WTC11 (cell line): ENCODE data around the gene VAC14.

Experiments used
- ESRRA ChIP-seq: sonication (generic); formaldehyde crosslinking; IDR thresholded peaks from 2 replicates; pipeline ENCODE4 v1.8.1; 2022; ENCODE audit warnings: mild to moderate bottlenecking, missing genetic modification reagents, borderline replicate concordance
- JAZF1 ChIP-seq: fragments of 250-450 bp; sonication (Bioruptor Pico); IDR thresholded peaks from 2 replicates; pipeline ENCODE4 v1.9.0; 2021; ENCODE audit warnings: moderate library complexity, mild to moderate bottlenecking, inconsistent platforms
- NR1H2 ChIP-seq: sonication (generic); formaldehyde crosslinking; IDR thresholded peaks from 2 replicates; pipeline ENCODE4 v1.9.0; 2021; ENCODE audit warnings: mild to moderate bottlenecking, moderate library complexity, missing genetic modification reagents
- ZNF317 ChIP-seq: sonication (generic); formaldehyde crosslinking; IDR thresholded peaks from 2 replicates; pipeline ENCODE4 v1.8.1; 2023; ENCODE audit warnings: low read depth, mild to moderate bottlenecking, moderate library complexity, missing genetic modification reagents, borderline replicate concordance
- TF ChIP-seq, protein P1 (sequence below): sonication (generic); formaldehyde crosslinking; IDR thresholded peaks from 2 replicates; pipeline ENCODE4 v1.8.0; 2022; ENCODE audit warnings: missing genetic modification reagents
- TF ChIP-seq, protein P2 (sequence below): fragments of 250-450 bp; sonication (Bioruptor Pico); IDR thresholded peaks from 2 replicates; pipeline ENCODE4 v2.1.2; 2022; ENCODE audit warnings: mild to moderate bottlenecking, moderate library complexity
- TF ChIP-seq, protein P3 (sequence below): fragments of 200-600 bp; IDR thresholded peaks from 2 replicates; pipeline ENCODE4 v1.8.0; 2022; ENCODE audit warnings: antibody characterized with exemption
- TF ChIP-seq, protein P4 (sequence below): sonication (generic); formaldehyde crosslinking; IDR thresholded peaks from 2 replicates; pipeline ENCODE4 v1.8.0; 2022; ENCODE audit warnings: mild to moderate bottlenecking, missing genetic modification reagents
- TF ChIP-seq, protein P5 (sequence below): sonication (generic); formaldehyde crosslinking; IDR thresholded peaks from 2 replicates; pipeline ENCODE4 v1.8.1; 2022; ENCODE audit warnings: mild to moderate bottlenecking, missing genetic modification reagents, moderate library complexity, borderline replicate concordance

DNA sequence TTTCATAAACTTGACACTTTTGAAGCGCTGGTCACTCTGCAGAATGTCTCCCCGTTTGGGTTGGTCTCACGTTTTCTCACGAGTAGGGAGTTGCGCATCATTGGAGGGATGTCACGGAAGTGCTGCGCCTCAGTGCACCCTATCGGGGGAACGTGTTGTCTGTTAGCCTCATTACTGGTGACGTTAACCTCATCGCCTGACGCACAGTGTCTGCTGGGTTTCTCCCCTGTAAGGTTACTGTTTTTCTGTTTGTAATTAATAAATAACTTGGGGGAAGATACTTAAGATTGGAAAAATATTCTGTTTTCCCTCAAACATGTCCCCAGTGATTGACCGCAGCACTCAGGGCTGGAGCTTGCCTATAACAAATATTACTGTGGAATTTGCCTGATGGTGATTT lies 26.7 kb downstream of the VAC14 start:
- TF ChIP-seq, protein P1, sequence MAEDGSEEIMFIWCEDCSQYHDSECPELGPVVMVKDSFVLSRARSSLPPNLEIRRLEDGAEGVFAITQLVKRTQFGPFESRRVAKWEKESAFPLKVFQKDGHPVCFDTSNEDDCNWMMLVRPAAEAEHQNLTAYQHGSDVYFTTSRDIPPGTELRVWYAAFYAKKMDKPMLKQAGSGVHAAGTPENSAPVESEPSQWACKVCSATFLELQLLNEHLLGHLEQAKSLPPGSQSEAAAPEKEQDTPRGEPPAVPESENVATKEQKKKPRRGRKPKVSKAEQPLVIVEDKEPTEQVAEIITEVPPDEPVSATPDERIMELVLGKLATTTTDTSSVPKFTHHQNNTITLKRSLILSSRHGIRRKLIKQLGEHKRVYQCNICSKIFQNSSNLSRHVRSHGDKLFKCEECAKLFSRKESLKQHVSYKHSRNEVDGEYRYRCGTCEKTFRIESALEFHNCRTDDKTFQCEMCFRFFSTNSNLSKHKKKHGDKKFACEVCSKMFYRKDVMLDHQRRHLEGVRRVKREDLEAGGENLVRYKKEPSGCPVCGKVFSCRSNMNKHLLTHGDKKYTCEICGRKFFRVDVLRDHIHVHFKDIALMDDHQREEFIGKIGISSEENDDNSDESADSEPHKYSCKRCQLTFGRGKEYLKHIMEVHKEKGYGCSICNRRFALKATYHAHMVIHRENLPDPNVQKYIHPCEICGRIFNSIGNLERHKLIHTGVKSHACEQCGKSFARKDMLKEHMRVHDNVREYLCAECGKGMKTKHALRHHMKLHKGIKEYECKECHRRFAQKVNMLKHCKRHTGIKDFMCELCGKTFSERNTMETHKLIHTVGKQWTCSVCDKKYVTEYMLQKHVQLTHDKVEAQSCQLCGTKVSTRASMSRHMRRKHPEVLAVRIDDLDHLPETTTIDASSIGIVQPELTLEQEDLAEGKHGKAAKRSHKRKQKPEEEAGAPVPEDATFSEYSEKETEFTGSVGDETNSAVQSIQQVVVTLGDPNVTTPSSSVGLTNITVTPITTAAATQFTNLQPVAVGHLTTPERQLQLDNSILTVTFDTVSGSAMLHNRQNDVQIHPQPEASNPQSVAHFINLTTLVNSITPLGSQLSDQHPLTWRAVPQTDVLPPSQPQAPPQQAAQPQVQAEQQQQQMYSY (CRISPR knock-in tag): no peak
- TF ChIP-seq ZNF317 (CRISPR knock-in tag): no peak
- TF ChIP-seq, protein P2, sequence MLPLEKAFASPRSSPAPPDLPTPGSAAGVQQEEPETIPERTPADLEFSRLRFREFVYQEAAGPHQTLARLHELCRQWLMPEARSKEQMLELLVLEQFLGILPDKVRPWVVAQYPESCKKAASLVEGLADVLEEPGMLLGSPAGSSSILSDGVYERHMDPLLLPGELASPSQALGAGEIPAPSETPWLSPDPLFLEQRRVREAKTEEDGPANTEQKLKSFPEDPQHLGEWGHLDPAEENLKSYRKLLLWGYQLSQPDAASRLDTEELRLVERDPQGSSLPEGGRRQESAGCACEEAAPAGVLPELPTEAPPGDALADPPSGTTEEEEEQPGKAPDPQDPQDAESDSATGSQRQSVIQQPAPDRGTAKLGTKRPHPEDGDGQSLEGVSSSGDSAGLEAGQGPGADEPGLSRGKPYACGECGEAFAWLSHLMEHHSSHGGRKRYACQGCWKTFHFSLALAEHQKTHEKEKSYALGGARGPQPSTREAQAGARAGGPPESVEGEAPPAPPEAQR (CRISPR knock-in tag): no peak
- TF ChIP-seq, protein P3, sequence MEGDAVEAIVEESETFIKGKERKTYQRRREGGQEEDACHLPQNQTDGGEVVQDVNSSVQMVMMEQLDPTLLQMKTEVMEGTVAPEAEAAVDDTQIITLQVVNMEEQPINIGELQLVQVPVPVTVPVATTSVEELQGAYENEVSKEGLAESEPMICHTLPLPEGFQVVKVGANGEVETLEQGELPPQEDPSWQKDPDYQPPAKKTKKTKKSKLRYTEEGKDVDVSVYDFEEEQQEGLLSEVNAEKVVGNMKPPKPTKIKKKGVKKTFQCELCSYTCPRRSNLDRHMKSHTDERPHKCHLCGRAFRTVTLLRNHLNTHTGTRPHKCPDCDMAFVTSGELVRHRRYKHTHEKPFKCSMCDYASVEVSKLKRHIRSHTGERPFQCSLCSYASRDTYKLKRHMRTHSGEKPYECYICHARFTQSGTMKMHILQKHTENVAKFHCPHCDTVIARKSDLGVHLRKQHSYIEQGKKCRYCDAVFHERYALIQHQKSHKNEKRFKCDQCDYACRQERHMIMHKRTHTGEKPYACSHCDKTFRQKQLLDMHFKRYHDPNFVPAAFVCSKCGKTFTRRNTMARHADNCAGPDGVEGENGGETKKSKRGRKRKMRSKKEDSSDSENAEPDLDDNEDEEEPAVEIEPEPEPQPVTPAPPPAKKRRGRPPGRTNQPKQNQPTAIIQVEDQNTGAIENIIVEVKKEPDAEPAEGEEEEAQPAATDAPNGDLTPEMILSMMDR: no peak
- TF ChIP-seq, protein P4, sequence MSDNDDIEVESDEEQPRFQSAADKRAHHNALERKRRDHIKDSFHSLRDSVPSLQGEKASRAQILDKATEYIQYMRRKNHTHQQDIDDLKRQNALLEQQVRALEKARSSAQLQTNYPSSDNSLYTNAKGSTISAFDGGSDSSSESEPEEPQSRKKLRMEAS (CRISPR knock-in tag): no peak
- TF ChIP-seq ESRRA (CRISPR knock-in tag): no peak
- no peak for TF ChIP-seq JAZF1 (CRISPR knock-in tag)
- TF ChIP-seq, protein P5, sequence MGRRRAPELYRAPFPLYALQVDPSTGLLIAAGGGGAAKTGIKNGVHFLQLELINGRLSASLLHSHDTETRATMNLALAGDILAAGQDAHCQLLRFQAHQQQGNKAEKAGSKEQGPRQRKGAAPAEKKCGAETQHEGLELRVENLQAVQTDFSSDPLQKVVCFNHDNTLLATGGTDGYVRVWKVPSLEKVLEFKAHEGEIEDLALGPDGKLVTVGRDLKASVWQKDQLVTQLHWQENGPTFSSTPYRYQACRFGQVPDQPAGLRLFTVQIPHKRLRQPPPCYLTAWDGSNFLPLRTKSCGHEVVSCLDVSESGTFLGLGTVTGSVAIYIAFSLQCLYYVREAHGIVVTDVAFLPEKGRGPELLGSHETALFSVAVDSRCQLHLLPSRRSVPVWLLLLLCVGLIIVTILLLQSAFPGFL (CRISPR knock-in tag): no peak
- TF ChIP-seq NR1H2 (CRISPR knock-in tag): no peak
